Measurements from ENCODE around the gene SFT2D1.

SFT2D1 gene

GRCh38 chr6:166304106-166304505, 38.2 kb downstream of the SFT2D1 start:
- TF ChIP-seq, protein P1, sequence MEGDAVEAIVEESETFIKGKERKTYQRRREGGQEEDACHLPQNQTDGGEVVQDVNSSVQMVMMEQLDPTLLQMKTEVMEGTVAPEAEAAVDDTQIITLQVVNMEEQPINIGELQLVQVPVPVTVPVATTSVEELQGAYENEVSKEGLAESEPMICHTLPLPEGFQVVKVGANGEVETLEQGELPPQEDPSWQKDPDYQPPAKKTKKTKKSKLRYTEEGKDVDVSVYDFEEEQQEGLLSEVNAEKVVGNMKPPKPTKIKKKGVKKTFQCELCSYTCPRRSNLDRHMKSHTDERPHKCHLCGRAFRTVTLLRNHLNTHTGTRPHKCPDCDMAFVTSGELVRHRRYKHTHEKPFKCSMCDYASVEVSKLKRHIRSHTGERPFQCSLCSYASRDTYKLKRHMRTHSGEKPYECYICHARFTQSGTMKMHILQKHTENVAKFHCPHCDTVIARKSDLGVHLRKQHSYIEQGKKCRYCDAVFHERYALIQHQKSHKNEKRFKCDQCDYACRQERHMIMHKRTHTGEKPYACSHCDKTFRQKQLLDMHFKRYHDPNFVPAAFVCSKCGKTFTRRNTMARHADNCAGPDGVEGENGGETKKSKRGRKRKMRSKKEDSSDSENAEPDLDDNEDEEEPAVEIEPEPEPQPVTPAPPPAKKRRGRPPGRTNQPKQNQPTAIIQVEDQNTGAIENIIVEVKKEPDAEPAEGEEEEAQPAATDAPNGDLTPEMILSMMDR (IDR thresholded peaks at IDR 0.05): no peak

DNA sequence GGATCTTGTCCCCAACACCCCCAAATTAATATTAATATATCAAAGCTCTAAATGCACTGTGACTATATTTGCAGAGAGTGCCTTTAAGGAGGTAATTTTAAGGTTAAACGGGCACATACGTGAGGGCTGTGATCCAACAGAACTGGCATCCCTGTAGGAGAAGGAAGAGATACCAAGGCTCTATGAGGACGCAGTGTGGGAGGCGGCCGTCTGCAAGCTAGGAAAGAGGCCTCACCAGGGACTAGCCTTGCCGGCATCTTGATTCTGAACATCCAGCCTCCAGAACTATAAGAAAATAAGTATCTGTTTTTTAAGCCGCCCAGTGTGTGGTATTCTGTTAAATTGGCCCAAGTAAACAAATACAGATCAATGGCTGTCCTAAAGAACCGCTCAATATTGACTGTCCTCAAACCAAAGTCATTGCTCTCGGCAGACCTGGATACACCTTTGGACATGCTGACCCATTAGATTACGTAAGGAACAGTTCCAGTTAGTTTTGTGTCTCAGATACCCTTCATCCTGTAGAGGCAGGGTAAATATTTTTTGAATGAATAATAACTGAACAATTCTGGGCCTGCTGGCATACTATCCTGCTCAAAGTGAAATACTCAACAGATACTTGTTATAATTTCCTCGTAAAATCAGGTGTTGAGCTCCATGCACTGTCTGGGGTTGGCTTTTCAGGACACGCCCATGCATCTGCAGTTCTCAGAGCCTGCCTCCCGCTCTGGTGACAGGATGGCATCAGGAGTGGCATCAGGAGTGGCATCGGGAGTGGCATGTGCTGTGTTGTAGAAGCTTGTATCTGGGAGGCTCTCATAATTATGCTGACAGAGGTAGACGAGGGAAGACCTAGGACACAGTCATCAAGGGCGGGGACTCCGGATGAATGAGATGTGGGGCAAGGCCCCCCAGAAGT, 40.5 kb downstream of the SFT2D1 start:
- TF ChIP-seq, protein P1 (IDR thresholded peaks at IDR 0.05): no peak

DNA sequence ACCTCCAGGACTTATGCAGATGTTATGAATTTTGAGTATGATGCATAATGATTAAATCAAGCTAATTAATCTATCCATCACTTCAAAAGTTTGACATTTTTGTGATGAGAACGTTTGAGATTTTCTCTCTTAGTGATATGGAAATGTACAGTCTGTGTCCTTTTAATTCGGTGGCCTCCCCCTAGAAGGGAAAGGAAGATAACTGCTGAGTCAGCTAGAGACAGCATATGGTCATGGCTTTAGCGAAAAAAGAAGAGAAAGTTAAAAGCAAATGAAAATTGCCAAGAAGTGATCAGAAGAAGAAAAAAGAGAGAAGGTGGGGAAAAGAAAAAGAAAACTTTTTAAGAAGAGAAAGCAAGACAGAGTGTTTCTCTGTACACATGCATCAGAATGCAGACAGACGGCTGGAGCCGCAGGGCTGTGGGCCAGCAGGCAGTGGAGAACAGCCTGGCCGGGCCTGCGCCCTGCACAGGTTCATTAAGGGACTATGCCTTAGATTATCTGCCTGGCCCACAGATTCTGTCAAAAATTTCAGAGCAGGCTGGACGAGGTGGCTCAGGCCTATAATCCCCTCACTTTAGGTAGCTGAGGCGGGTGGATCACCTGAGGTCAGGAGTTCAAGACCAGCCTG, 41.9 kb downstream of the SFT2D1 start:
- TF ChIP-seq, protein P1 (IDR thresholded peaks at IDR 0.05): no peak

- TF ChIP-seq, protein P1 (IDR thresholded peaks at IDR 0.05): no peak
Observed at GRCh38 chr6:166297606-166298005, 44.7 kb downstream of the SFT2D1 start.

GRCh38 chr6:166296035-166296883, 46.1 kb downstream of the SFT2D1 start:
- TF ChIP-seq, protein P1 (IDR thresholded peaks at IDR 0.05): no peak

DNA sequence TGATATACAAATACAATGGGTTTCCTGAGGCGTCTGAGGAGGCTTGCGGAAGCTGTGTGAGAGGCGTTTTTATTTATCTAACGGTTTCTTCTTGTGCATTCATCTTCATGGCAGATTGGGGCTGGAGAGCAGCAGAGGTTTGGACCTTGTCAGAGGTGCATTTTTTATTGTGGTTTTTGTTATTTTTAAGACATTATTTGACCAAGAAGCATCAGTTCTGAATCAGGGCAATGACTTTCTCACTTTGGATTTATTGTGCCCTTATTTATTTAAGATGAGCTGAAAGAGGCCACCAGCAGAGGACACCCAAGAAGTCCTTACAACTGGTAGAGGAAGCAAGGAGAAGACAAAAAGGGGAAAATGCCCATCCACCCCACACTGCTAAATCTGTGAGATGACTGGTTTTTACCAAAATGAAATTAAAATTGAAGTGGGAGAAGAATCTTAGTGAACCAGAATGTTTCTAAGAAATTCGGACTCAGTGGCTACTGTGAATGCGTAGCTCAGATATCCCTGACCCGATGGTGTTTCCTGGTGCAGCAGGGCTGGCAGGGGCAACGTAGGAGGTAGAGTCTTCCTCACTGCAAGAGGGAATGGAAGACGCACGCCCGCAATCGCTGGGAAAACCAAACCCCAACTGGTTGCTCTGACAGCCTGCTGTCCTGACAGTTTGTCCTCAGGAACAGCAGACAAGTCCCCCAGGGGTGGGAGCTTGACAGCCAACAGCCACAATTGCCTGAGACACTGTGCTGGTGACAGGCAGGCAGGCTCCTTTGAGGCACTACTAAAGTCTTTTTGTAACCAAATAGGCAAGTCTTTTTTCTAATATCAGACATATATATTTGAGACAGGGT, 48.4 kb downstream of the SFT2D1 start:
- TF ChIP-seq, protein P1 (IDR thresholded peaks at IDR 0.05): no peak
